Activated T-helper 2 cell treated with anti-CD3 and anti-CD28 coated beads, Interferon-gamma antibody, Interleukin-2, Interleukin-4, amounts not matched to agents 10 μg/mL and 5 μg/mL and 100 μg/mL, durations not matched to agents 14 hours and 24 hours and 36 hours (primary cell): ENCODE results near the gene UXT. TPM values are rescaled to one million over a fixed set of nuclear protein-coding genes. Genes with fewer than 3 reads are reported as not detected.
"Not testable (repeated sequence)": the region's sequence is repeated elsewhere in the genome, so short reads cannot be mapped to it uniquely, and the experiment has no call there.

Experiments
- DNase-seq: peaks from one replicate; pipeline ENCODE4 v3.0.0; 2021; ENCODE audit warnings: low spot score
- H3K27ac Mint-ChIP-seq: one replicate; pipeline ENCODE4 v1.8.0; 2021; ENCODE audit warnings: mixed read lengths
- H3K27me3 Mint-ChIP-seq: one replicate; pipeline ENCODE4 v1.8.0; 2021; ENCODE audit warnings: low read depth, mixed read lengths
- H3K36me3 Mint-ChIP-seq: one replicate; pipeline ENCODE4 v1.8.0; 2021; ENCODE audit warnings: low read depth, mixed read lengths
- H3K4me1 Mint-ChIP-seq: one replicate; pipeline ENCODE4 v1.8.0; 2021; ENCODE audit warnings: low read depth, mixed read lengths
- H3K4me3 Mint-ChIP-seq: one replicate; pipeline ENCODE4 v1.8.0; 2021; ENCODE audit warnings: low read depth, mild to moderate bottlenecking, moderate library complexity, mixed read lengths
- H3K9me3 Mint-ChIP-seq: one replicate; pipeline ENCODE4 v1.8.0; 2021; ENCODE audit warnings: mixed read lengths
- intact Hi-C: fragments of 100-400 bp; cut with micrococcal nuclease; formaldehyde crosslinking; loops from one replicate; pipeline ENCODE4 v1.15.1; 2023
- total RNA-seq: library from RNA; stranded (reverse); gene quantifications from 2 replicates; pipeline ENCODE4 v1.2.3, GENCODE V29; 2022

UXT gene
- total RNA-seq, 1 donor from 2014 or later = 204 TPM

GRCh38 chrX:47603125-47603524 lies 55.9 kb downstream of the UXT start:
- intact Hi-C loops, H3K27me3 Mint-ChIP-seq, DNase-seq: not testable (repeated sequence)

More at GRCh38 chrX:47603125-47603524, 55.9 kb downstream of the UXT start:
- not testable (repeated sequence) for H3K4me3 Mint-ChIP-seq, H3K27ac Mint-ChIP-seq, H3K9me3 Mint-ChIP-seq, H3K36me3 Mint-ChIP-seq, H3K4me1 Mint-ChIP-seq

Other genes starting within 250 kb of the UXT start
- 8.7 and 9.7 TPM in 2 replicates for gene ZNF41, start 176.0 kb downstream of the UXT start, total RNA-seq
- gene ARAF, start 98.0 kb downstream of the UXT start, total RNA-seq = 85.3 and 86.1 TPM in 2 replicates
- gene TIMP1, start 76.7 kb downstream of the UXT start, total RNA-seq = 76.5 and 77.1 TPM in 2 replicates
- 0.21 TPM in 2 replicates for gene SYN1, start 39.3 kb downstream of the UXT start, total RNA-seq
- gene CFP, start 29.2 kb downstream of the UXT start, total RNA-seq = 3.0 and 3.3 TPM in 2 replicates
- 108 and 110 TPM in 2 replicates for gene ELK1, start 8.6 kb downstream of the UXT start, total RNA-seq
- gene ZNF81, start 177.7 kb upstream of the UXT start, total RNA-seq = 6.1 and 8.1 TPM in 2 replicates